Epidermal melanocyte (primary cell): ENCODE measurements around the gene PTPRM.

ENCODE experiments used
- DNase-seq: peaks from one replicate; pipeline ENCODE4 v3.0.0; 2011; ENCODE audit warnings: low spot score; ENCODE audit not compliant: insufficient read length

Gene PTPRM

GRCh38 chr18:7980136-7980535 is 413.0 kb downstream of the PTPRM start:
- DNase-seq: no peak

DNA sequence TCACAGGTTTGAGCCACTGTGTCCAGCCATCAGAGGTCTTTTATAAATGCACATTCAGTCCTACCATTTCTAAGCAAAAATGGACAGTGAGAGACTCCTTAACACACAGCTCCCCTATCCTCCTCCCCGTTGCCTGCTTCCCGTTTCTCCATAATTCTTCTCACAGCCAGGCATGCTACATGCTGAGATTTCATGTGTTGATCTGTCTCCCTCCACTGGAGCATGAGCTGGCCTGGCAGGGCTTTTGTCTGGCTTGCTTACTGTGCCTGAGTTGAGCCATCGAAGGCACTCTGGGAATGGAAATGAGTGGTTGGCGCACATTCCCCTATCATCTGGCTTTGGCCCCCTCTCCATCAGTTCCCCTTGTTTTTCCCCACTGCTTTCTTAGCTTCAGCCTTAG is 413.5 kb downstream of the PTPRM start:
- no peak for DNase-seq

DNA sequence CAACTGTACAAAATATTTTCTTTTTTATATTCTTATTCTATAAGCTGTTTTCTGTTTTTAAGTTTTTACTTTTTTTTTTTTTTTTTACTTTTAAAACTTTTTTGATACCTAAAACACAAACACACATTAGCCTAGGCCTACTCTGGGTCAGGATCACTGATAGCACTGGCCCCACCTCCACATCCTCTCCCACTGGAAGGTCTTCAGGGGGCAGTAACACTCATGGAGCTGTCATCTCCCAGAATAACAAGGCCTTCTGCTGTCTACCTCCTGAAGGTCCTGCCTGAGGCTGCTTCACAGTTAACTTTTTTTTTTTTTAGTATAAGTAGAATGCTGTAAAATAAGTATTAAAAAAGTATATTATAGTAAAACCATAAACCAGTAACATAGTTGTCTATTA is 415.1 kb downstream of the PTPRM start:
- no peak for DNase-seq

GRCh38 chr18:7987284-7987976 is 420.3 kb downstream of the PTPRM start:
- no peak for DNase-seq

DNA sequence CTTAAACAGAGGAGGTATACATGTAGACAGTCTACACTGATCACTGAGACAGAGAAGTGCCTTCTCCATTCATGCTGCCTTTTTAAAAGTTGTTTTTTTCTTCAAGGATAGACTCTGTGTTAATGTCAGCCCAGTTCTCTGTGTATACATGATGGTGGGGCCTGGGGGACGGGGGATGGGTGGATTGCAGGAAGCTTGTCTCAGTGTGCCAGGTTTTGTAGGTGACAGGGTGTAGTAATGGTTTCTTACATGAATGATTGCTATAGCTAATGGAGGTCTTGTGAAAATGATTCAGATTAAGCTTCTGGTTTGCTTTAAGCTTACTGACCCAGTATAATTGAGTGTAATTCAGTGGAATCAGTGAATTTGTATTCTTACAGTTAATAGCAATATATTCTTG is 423.6 kb downstream of the PTPRM start:
- DNase-seq: no peak

GRCh38 chr18:8001711-8002301 is 434.7 kb downstream of the PTPRM start:
- no peak for DNase-seq

DNA sequence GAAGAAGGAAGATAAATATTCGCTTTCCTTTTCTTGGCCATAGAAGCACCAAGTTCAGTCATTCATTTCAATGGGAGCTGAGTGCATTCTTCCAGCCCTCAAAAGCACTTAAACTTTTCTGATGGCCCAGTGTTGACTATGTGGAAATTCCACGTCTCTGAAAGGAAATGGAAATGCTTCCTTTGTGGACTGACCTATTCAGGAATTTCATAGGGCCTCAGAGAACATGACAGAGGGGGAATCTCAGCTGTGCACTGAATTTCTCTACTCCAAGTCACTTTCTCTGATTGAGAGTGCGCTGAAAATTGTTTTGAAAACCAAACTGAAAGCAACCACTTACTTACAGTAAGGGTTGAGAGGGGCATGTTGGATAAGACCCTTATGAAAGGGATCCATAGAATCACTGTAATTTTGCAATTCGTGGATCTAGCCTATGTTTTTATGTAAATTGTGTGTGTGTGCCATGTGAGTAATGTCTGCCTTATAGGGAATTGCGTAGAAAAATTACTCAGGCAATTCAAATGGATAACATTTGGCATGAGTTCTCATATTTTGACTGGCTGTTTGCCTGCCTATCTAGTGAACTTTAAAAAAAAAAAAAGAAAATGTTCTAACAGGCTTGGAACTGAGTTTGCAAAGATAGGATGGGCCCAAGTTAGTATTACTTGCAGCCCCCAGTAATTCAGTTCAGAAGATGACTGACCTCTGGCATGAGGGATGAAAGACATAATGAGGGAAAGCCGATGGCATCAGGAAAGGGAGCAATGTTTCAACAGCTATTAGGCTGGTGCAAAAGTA is 437.0 kb downstream of the PTPRM start:
- no peak for DNase-seq

DNA sequence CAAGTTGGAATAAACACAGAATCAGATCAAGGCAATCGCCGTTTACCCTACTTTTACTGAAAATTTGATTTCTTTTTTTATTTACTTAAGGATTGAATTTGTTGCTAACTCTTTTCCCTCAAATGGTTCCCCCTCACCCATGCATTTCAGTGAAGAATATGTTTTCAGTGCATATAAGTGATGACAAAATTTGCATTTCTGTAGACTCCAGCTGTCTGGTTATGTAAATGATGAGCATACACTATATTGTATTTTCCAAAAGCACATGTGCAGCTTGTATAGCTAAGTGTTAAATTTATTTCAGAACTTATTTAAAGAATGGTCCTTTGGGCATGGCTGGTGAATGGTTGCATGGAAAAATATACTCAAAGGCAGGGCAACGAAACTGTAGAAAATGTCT is 437.7 kb downstream of the PTPRM start:
- DNase-seq: no peak

DNA sequence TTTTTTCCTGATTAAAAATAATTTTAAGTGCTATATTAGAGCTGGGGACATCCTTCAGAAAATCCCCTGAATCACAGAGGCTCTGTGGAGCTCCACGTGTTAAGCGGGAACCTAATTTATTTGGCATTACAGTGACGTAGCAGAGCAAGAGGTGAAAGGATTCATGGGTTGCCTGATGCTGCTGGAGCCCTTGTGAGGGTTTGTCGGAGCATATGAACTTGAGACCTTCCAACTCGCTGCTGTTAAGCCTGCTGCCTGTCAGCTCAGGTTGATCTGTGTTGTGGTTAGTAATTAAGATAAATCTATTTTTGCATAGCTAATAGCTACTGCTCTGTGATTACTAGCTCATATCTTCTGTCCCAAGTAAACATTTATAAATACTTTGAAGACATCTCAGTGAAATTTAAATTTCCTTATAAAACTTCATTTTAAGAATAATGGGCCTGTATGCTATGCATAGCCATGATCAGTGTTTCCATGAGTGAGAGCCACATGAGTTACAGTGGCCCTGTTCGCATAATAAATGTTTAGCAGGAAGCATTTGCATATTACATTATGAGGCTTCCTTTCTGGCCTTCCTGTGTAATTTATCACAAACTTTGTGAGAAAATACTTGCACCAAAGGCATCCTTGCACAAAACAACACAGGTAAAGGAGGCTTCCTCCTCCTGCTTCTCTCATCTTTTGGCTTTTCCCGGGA is 438.9 kb downstream of the PTPRM start:
- DNase-seq: no peak

DNA sequence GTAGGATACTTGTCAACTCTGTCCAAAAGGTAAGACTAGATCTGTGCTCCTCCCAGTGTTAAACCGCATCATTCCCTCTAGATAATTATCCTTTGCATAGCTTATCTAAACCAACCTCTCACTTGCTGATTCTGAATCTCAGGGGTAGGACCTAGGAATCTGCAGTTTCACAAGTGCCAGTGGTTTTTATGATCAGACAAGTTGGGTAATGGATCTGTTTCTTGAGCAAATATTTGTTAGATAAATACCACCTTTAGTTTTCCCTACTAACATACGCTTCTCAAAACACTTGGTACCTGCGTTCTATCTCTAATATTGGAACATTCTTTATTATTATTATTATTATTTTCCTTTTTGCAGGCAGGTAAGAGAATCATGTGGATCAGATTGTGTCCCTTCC is 439.9 kb downstream of the PTPRM start:
- DNase-seq: no peak

DNA sequence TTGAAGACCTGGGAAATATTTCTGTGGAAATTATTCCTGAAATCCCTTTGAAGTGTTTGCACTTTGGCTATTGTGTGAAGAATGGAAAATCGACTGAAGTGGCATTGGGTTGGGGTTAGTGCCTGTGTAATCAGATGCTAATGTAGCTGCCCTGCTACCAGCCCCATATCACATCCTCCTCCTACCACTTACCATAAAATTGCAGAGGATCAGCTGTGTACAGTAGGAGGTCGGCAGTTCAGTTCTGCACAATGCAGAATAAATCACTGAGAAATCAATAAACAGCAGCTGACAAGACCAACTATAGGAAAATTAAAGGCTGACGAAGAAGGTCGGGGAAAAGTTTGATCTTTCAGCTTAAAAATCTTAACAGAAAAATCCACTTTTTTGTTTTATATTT is 440.9 kb downstream of the PTPRM start:
- DNase-seq: no peak

- DNase-seq: no peak
Measured at GRCh38 chr18:8011361-8011760, 444.2 kb downstream of the PTPRM start.

GRCh38 chr18:8011906-8012305 is 444.8 kb downstream of the PTPRM start:
- DNase-seq: no peak

DNA sequence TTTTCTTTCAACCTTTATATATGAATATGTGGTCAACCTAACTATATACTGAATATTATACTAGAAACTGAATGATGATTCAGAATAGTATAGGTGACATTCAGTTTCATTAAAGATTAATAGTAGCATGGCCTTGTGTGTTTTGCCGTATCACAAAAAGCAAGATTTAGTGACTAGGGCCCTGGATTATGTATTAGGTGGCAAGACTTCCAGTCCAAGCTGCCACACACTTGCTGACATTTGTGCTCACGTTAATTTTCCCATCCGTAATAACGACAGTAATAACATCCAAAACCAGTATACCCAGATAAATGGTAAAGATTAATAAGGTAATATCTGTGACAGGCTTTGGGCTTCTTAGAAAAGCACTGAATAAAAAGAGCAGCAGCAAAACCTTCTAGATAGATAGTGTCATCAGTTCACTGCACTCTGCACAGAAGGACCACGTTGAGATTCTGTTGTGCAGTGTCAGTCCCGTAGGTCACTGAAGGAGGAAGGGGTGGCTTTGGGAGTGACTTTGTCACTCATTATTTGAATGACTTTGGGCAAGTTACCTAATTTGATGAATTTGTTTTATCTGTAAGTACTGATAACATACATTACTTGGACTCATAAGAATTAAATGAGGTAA is 451.7 kb downstream of the PTPRM start:
- no peak for DNase-seq

DNA sequence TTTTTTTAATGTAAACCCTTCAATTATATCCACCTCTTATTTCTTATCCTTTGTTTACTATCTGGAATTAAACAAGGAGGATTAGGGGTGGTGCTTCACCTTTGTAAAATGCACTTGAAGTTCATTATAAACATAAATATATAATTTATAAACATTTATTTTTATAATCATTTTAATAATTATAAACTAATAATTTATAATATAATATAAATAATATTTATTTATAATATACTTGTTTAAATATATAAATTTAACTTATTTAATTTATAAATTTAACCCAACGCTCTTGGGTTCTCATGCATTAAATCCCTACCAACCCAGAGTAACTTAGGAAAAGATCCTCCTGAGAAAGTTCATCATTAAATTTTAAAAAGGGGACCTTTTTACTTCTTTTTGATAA is 452.5 kb downstream of the PTPRM start:
- DNase-seq: no peak

GRCh38 chr18:8020132-8020846 is 453.2 kb downstream of the PTPRM start:
- no peak for DNase-seq

DNA sequence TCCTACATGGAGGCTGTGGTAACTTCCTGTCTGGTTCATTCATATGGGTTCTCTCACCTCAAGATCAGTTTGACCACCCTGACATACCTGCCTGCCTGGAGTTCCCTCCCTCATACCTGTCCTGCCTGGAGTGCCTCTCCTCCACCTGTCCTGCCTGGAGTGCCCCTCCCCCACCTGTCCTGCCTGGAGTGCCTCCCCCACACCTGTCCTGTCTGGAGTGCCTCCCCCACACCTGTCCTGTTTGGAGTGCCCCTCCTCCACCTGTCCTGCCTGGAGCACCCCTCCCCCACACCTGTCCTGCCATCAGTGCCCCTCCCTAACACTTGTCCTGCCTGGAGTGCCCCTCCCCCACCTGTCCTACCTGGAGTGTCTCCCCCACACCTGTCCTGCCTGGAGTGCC is 461.9 kb downstream of the PTPRM start:
- DNase-seq: no peak

DNA sequence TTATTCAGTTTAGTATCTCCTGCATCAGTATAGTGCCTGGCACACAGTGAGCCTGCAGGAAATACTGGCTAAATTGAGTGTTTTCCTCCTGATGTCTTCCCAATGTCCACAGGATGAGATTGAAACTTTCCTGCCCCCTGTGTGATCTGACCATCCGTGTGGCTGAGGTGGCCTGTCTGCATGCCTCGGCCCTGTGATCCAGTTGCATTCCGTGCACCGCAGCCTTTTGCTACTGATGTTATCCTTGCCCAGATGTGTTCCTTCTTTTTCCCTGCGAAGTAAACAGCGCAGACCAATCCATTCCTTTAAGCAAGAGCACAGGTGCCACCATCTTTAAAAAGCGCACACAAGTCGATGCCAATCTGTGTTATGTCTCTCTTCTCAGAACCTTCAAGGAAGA is 462.6 kb downstream of the PTPRM start:
- no peak for DNase-seq

DNA sequence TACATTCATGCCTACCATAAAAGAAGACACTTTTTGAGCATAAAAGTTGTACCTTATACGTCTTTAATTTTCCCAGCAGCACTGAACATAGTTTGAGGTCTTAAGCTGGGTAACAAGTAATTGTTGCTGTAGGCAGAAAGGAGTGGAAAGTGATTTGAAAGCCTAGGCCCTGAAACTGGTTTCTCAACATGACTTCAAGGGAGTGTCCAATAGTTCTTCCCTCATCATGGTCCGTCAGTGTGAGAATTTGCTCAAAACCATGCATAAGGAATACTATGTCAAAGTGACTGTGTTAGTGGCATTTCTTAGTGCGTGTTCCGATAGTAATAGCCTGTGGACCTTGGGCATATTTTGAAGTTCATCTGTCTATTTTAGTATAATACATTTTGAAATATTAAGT is 463.1 kb downstream of the PTPRM start:
- no peak for DNase-seq

DNA sequence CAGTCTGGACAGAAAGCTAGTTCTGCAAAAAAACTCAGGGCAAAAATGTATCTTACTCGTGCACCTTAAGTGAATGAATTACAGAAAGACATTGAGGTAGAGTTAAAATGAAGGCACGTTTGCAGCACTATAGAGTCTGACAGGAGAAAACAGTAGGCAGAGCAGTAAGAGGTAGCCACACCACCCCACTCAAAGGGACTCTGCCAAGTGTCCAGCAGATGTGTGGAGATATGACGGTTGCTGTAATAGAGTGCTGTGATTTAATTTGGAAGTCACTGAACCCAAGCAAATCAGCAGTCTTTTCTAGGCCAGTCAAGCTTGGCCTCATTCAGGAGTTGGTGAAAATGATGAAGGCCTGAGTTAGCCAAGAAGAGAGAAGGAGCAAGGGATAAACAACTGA is 464.4 kb downstream of the PTPRM start:
- no peak for DNase-seq

GRCh38 chr18:8034674-8035073 is 467.6 kb downstream of the PTPRM start:
- no peak for DNase-seq
